ENCODE data around the gene CDKN2B-AS1.

DNA sequence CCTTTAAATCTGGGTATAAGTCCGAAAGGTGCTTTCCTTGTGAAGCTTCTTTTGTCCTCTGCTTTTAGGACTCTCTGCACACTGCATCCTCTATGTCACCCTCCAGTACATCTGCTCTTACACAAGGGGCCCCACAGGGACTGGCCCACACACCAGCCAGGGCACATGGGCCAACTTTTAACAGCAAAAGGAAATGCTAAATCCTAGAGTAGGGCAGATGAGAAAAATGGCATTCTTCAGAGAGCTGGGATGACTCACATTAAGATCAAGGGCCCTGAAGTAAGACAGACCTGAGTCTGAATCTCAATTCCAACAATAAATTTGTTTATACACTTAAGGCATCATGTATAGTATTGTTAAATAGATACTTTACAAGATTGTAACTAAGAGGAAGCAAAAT is 54.8 kb downstream of the CDKN2B-AS1 start:
- TF ChIP-seq CTCF (IDR thresholded peaks at IDR 0.05; ENCODE audit: insufficient read depth, low read length, poor library complexity, severe bottlenecking) (no peak), EZH2phosphoT487 (conservative IDR thresholded peaks at IDR 0.05; ENCODE audit: low read length) (no peak)

Measured in SU-DHL-6 (cell line).